DMS 273 treated with DMSO at 0.1 percent for 48 hours (cell line): ENCODE measurements around the gene DISP2.

ENCODE experiments used
- DNase-seq: peaks from one replicate; lab custom pipeline; 2025; lab: John Stamatoyannopoulos, UW

The DISP2 gene

DNA sequence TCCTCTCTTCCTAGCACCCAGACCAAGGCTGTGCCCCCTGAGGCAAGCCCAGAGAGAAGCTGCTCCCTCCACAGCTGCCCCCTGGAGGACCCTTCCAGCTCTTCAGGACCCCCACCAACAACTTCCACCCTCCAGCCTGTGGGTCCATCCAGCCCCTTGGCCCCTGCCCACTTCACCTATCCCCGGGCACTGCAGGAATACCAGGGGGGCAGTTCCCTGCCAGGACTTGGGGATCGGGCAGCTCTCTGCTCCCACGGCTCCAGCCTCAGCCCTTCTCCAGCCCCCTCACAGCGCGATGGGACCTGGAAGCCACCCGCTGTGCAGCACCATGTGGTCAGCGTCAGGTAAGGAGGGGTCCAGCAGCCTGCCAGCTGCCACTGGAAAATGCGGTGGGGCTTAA is 5.6 kb downstream of the DISP2 start:
- DNase-seq = no peak

DNA sequence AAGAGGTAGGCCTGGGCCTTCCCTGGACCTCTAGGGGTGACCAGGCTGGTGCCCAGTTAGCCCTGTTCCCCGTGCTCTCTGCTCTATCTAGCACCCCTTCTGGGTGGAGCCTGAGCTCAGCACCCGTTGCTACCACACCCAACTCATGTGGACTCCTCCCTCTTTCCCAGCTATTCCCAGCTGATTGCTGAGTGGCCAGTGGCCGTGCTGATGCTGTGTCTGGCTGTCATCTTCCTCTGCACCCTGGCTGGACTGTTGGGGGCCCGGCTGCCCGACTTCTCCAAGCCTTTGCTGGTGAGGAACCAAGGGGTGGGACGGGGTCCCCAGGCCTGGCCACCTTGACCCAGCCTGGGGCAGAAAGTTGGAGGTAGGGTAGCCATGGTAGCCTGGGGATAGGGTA is 6.2 kb downstream of the DISP2 start:
- no peak for DNase-seq

DNA sequence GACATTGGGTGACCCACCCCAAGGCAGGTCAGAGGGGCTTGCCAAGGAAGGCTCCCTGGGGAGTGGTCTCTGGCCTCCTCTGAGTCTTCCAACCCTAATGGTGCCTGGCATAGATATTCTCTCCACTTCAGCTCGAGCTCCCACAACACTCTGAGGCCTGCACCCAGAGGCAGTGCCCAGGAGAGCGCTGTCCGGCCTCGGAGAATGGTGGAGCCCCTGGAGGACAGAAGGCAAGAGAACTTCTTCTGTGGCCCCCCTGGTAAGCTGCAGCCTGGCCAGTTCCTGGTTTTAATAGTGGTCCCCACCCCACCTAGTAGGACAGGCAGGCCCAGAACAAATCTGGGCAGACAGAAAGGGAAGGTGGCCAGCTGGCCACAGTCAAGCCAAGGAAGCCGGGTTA is 7.0 kb downstream of the DISP2 start:
- no peak for DNase-seq

DNA sequence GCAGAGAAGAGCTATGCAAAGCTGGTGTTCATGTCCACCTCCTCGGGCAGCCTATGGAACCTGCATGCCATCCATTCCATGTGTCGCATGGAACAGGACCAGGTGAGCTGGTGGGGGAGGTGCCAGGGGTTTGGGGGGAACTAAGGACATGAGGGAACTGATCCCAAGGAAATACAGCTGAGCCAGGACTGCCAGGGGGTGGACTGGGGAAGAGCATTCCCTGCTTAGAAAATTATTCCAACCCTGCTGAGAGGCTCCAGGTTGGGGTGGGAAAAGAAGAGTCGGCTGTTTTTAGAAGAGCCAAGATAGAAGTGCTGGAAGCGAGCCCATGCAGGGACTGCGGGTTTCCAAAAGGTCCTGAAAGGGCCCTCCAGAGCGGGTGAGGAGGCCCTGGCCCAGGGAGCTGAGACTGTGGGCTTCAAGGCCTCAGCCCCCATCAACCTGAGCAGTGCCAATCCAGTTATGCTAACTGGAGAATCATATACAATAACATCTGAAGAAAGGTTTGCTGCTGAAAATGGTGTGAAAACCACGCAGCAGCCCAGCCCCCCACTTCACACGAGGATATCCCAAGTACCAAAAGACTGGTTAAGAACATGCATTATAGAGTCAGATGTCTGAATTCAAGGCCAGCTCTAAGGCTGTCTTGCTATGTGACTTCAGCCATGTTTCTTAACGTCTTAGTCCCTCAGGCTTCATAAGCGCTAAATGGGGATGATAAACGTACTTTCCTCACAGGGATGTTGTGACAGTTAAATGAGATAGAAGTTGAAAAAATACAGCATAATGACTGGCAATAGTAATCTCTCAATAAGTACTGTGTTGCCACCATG is 7.8 kb downstream of the DISP2 start:
- no peak for DNase-seq

- peak; percentile 85 for DNase-seq
Measured at GRCh38 chr15:40366457-40367370, 8.7 kb downstream of the DISP2 start.

GRCh38 chr15:40367371-40367685 is 9.3 kb downstream of the DISP2 start:
- no peak for DNase-seq

DNA sequence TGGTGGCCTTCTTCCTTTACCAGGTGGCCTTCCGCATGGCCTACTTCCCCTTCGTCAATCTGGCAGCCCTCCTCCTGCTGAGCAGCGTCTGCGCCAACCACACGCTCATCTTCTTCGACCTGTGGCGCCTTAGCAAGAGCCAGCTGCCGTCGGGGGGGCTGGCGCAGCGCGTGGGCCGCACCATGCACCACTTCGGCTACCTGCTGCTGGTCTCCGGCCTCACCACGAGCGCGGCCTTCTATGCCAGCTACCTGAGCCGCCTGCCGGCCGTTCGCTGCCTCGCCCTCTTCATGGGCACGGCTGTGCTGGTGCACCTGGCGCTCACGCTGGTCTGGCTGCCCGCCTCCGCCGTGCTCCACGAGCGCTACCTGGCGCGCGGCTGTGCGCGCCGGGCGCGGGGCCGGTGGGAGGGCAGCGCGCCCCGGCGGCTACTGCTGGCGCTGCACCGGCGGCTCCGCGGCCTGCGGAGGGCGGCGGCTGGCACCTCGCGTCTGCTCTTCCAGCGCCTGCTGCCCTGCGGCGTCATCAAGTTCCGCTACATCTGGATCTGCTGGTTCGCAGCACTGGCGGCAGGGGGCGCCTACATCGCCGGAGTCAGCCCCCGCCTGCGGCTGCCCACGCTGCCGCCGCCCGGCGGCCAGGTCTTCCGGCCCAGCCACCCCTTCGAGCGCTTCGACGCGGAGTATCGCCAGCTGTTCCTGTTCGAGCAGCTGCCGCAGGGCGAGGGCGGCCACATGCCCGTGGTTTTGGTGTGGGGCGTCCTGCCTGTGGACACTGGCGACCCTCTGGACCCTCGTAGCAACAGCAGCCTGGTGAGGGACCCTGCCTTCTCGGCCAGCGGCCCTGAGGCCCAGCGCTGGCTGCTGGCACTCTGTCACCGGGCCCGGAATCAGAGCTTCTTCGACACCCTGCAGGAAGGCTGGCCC is 9.9 kb downstream of the DISP2 start:
- DNase-seq = peak; percentile 76

DNA sequence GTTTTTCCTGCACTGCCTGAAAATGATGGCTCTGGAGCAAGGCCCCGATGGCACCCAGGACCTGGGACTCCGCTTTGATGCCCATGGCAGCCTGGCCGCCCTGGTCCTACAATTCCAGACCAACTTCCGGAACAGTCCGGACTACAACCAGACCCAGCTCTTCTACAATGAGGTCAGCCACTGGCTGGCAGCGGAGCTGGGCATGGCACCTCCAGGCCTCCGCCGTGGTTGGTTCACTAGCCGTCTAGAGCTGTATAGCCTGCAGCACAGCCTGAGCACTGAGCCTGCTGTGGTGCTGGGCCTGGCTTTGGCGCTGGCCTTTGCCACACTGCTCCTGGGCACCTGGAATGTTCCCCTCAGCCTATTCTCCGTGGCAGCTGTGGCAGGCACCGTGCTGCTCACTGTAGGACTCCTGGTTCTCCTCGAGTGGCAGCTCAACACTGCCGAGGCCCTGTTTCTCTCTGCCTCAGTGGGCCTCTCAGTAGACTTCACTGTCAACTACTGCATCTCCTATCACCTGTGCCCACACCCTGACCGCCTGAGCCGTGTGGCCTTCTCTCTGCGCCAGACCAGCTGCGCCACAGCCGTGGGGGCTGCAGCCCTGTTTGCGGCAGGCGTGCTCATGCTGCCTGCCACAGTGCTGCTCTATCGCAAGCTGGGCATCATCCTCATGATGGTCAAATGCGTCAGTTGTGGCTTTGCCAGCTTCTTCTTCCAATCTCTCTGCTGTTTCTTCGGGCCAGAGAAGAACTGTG is 10.9 kb downstream of the DISP2 start:
- no peak for DNase-seq

GRCh38 chr15:40369474-40369869 is 11.5 kb downstream of the DISP2 start:
- DNase-seq = no peak

GRCh38 chr15:40369971-40370370 is 12.0 kb downstream of the DISP2 start:
- no peak for DNase-seq

GRCh38 chr15:40372981-40373380 is 15.0 kb downstream of the DISP2 start:
- no peak for DNase-seq

DNA sequence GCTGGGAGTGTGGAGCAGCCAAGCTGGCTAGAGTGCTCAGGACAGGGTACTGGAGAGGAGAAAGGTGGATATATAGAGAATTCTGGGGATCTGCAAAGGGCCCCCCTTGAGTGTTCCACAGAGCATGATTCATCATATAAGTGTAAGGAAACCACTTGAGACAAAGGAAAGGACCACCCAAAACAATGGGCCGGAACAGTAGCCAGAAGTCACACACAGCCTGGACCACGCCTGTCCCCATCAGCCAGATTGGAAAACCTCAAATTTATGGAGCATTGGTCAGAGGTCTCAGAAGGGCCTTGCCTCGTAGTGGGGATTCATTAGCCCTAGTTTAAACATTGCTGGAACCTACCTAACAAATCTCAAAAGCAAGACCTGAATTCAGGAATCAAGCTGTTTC is 19.6 kb downstream of the DISP2 start:
- no peak for DNase-seq

- DNase-seq = no peak
Measured at GRCh38 chr15:40379374-40379773, 21.4 kb downstream of the DISP2 start.

- peak; percentile 56 for DNase-seq
Measured at GRCh38 chr15:40379853-40380252, 21.8 kb downstream of the DISP2 start.

- no peak for DNase-seq
Measured at GRCh38 chr15:40380636-40381035, 22.6 kb downstream of the DISP2 start.

GRCh38 chr15:40381818-40382529 is 24.0 kb downstream of the DISP2 start:
- no peak for DNase-seq

DNA sequence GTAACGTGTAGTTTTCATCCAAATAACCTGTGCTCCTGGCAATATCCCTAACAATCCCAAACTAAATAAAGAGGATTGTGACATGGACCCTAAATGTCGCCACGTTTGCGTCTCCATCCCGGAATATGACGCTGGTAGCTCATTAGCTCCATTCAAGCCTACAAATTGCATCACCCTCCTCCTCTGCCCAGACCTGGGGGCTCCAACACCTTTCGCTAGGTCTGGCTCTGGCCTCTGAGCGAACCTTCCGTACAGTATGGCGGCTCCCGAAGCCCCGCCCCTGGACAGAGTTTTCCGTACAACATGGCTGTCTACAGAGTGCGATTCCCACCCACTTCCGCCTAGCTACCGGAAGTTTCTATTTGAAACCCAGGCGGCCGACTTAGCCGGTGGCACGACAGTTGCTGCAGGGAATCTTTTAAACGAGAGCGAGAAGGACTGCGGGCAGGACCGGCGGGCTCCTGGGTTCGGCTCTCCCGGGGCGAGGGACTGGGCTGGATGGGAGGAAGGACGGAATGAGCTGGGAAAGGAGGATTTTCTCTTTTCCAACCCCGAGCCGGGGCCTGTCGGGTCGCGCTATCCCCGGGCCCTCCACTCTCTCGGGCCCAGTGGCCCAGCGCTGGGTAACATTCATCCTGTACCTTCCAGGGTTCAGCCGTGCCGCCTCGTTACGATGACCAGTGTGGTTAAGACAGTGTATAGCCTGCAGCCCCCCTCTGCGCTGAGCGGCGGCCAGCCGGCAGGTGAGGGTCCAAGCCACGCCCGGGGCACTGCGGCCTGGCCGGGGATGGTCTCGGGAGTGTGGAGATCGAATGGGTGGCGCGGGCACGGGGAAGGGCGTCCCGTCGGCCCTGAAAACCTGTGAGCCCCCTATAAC is 24.8 kb downstream of the DISP2 start, which contains the start of gene KNSTRN:
Gene KNSTRN, plus strand, starts transcription at position 142 of the 877 bp plus-strand sequence. Its CDS starts 115 bp downstream, at position 257.
- peak; percentile 75 for DNase-seq

GRCh38 chr15:40386480-40386879 is 28.5 kb downstream of the DISP2 start:
- DNase-seq = no peak
